Transverse colon (tissue), 3 donors: ENCODE results near the gene RBPJ.

Experiments
- POLR2A ChIP-seq: fragments of 450-650 bp; IDR thresholded peaks from one replicate; pipeline ENCODE4 v1.6.1; 2016; ENCODE audit warnings: antibody characterized with exemption, mild to moderate bottlenecking, moderate library complexity
- TF ChIP-seq, protein P1 (sequence below), 5 experiments: fragments of 200-600 bp in 3 of 5; fragments of 450-650 bp in 2 of 5; sonication (generic) in 3 of 5; IDR thresholded peaks; 1 replicate in 2 of 5; 2 replicates in 3 of 5; pipeline ENCODE4 v1.5.1; 2016 to 2017; ENCODE audit warnings: antibody characterized with exemption in 5 of 5, inconsistent platforms in 3 of 5, mild to moderate bottlenecking in 2 of 5, moderate library complexity in 1 of 5

- TF ChIP-seq, protein P1, sequence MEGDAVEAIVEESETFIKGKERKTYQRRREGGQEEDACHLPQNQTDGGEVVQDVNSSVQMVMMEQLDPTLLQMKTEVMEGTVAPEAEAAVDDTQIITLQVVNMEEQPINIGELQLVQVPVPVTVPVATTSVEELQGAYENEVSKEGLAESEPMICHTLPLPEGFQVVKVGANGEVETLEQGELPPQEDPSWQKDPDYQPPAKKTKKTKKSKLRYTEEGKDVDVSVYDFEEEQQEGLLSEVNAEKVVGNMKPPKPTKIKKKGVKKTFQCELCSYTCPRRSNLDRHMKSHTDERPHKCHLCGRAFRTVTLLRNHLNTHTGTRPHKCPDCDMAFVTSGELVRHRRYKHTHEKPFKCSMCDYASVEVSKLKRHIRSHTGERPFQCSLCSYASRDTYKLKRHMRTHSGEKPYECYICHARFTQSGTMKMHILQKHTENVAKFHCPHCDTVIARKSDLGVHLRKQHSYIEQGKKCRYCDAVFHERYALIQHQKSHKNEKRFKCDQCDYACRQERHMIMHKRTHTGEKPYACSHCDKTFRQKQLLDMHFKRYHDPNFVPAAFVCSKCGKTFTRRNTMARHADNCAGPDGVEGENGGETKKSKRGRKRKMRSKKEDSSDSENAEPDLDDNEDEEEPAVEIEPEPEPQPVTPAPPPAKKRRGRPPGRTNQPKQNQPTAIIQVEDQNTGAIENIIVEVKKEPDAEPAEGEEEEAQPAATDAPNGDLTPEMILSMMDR (IDR thresholded peaks at IDR 0.05): no peak
- TF ChIP-seq POLR2A: no peak
Observed at GRCh38 chr4:26424153-26424552, 103.3 kb downstream of the RBPJ start.
